Gastrocnemius medialis (tissue), 4 donors: ENCODE data around the gene HACD2.

Experiments used
- CTCF ChIP-seq, 5 experiments: fragments of 450-650 bp in 3 of 5; fragments of 200-600 bp in 2 of 5; sonication (generic) in 2 of 5; IDR thresholded peaks in 4 of 5; conservative IDR thresholded peaks in 1 of 5; 1 replicate in 4 of 5; 2 replicates in 1 of 5; pipeline ENCODE4 v1.5.1; 2016 to 2019; ENCODE audit warnings: antibody characterized with exemption in 5 of 5, mild to moderate bottlenecking in 3 of 5, moderate library complexity in 3 of 5
- POLR2A ChIP-seq, 2 donors: fragments of 450-650 bp; IDR thresholded peaks; one replicate each; pipeline ENCODE4 v1.6.1; 2017; ENCODE audit warnings: antibody characterized with exemption in 2 of 2, mild to moderate bottlenecking in 2 of 2, moderate library complexity in 2 of 2

GRCh38 chr3:123481071-123481470 lies 103.8 kb downstream of the HACD2 start:
- no peak for TF ChIP-seq CTCF (IDR thresholded peaks at IDR 0.05 in 4 of 5, conservative IDR thresholded peaks at IDR 0.05 in 1 of 5)
- no peak for TF ChIP-seq POLR2A (IDR thresholded peaks at IDR 0.05)
